HFF-Myc (cell line): Measurements from ENCODE around the gene C1GALT1C1.

ENCODE experiments used
- DNase-seq: peaks from one replicate; pipeline ENCODE4 v3.0.0-alpha.2; 2011; ENCODE audit warnings: low read depth; ENCODE audit errors: extremely low read depth
- H3K4me3 ChIP-seq: replicated peaks from 2 replicates; pipeline ENCODE4 v1.5.1; 2011; ENCODE audit warnings: low read depth, mild to moderate bottlenecking, control low read depth, low read length
- CTCF ChIP-seq: IDR thresholded peaks from 2 replicates; pipeline ENCODE4 v1.5.1; 2012; ENCODE audit warnings: mild to moderate bottlenecking, low read depth, low read length, control low read depth; ENCODE audit errors: missing control alignments

Gene C1GALT1C1

DNA sequence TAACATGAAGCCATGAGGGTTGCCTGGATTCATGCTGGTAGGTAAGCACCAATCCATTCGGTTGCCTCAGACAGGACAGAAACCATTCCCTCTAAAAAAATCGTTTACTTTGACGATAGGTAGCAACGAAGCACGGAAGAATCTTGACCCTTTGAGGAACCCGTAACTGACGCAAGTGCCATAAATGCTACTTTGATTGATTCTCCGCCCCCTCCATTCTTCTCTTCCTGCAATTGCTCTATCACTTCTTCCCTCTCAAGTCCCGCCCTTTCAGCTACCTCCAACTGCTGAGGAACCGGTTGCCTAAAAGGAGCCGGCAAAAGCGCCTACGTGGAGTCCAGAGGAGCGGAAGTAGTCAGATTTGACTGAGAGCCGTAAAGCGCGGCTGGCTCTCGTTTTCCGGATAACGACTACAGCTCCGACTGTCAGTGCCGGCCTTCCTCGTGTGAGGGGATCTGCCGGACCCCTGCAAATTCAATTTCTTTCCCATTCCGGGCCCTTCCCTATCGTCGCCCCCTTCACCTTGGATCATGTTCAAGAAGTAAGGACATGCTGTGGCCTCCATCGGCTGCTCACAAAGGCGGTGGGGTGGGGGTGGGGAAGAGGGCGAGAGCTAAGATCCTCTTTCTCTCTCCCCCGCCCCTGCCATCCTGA lies 26.0 kb downstream of the C1GALT1C1 start, which contains the start of gene MCTS1:
MCTS1 (plus strand) TSS at position 395 of the 654 bp plus-strand sequence; CDS start at position 531, 136 bp downstream.
- no peak for TF ChIP-seq CTCF
- DNase-seq: peak; percentile 89
- peak within 1 kb of the TSS; percentile 74 for H3K4me3 ChIP-seq

GRCh38 chrX:120585702-120586101 lies 44.2 kb downstream of the C1GALT1C1 start:
- no peak for TF ChIP-seq CTCF
- no peak for DNase-seq
- no peak overlapping the region for H3K4me3 ChIP-seq
